Keratinocyte (primary cell): ENCODE data around the gene PRSS12. TPM values are rescaled to one million over a fixed set of nuclear protein-coding genes. Genes with fewer than 3 reads are reported as not detected.

ENCODE experiments used
- DNase-seq: peaks from one replicate; pipeline ENCODE4 v3.0.0-alpha.2; 2011; ENCODE audit warnings: low read depth, missing footprints, low spot score
- FAIRE-seq: peaks from 2 replicates; lab custom pipeline; 2011; peaks lifted over from hg19 to GRCh38; lab: Jason Lieb, UNC
- H2AFZ ChIP-seq: 2 replicates; pipeline ENCODE4 v1.6.0; 2012; ENCODE audit warnings: low read length, control low read depth, inconsistent platforms; ENCODE audit not compliant: control insufficient read depth
- H3K27ac ChIP-seq: 2 replicates; pipeline ENCODE4 v1.5.1; 2011; ENCODE audit warnings: low read length; ENCODE audit not compliant: control insufficient read depth, insufficient read depth
- H3K27me3 ChIP-seq: 3 replicates; pipeline ENCODE4 v1.6.0; 2011; ENCODE audit warnings: low read length; ENCODE audit not compliant: control insufficient read depth, insufficient read depth; ENCODE audit errors: extremely low read depth
- H3K36me3 ChIP-seq, 2 experiments: 2 replicates in 1 of 2; 3 replicates in 1 of 2; pipeline ENCODE4 v1.5.1; 2011; ENCODE audit warnings: low read length in 2 of 2, mild to moderate bottlenecking in 1 of 2; ENCODE audit not compliant: control insufficient read depth in 2 of 2, insufficient read depth in 2 of 2; ENCODE audit errors: extremely low read depth in 1 of 2
- H3K4me1 ChIP-seq: 3 replicates; pipeline ENCODE4 v1.5.1; 2011; ENCODE audit warnings: low read length; ENCODE audit not compliant: control insufficient read depth, insufficient read depth; ENCODE audit errors: extremely low read depth
- H3K4me2 ChIP-seq: 3 replicates; pipeline ENCODE4 v1.6.0; 2011; ENCODE audit warnings: low read depth, low read length; ENCODE audit not compliant: control insufficient read depth, insufficient read depth; ENCODE audit errors: extremely low read depth
- H3K4me3 ChIP-seq, 3 experiments: fragments of 200-600 bp in 1 of 3; sonication (generic) in 1 of 3; 2 replicates in 2 of 3; 3 replicates in 1 of 3; pipeline ENCODE4 v1.5.1; 2011 to 2016; ENCODE audit warnings: low read length in 3 of 3, mild to moderate bottlenecking in 3 of 3, control low read depth in 2 of 3, inconsistent platforms in 1 of 3, low read depth in 1 of 3, mixed read lengths in 1 of 3, mixed run types in 1 of 3, moderate library complexity in 1 of 3; ENCODE audit not compliant: control insufficient read depth in 2 of 3, insufficient read depth in 2 of 3; ENCODE audit errors: extremely low read depth in 1 of 3
- H3K79me2 ChIP-seq: 2 replicates; pipeline ENCODE4 v1.6.0; 2012; ENCODE audit warnings: low read length; ENCODE audit not compliant: control insufficient read depth, insufficient read depth
- H3K9ac ChIP-seq: 3 replicates; pipeline ENCODE4 v1.6.0; 2011; ENCODE audit warnings: low read length; ENCODE audit not compliant: control insufficient read depth, insufficient read depth; ENCODE audit errors: extremely low read depth
- H3K9me1 ChIP-seq: 3 replicates; pipeline ENCODE4 v1.6.0; 2011; ENCODE audit warnings: low read length; ENCODE audit not compliant: control insufficient read depth, insufficient read depth; ENCODE audit errors: extremely low read depth
- H3K9me3 ChIP-seq: 2 replicates; pipeline ENCODE4 v1.5.1; 2012; ENCODE audit warnings: low read depth, low read length; ENCODE audit not compliant: control insufficient read depth
- H4K20me1 ChIP-seq: 3 replicates; pipeline ENCODE4 v1.6.0; 2011; ENCODE audit warnings: low read length; ENCODE audit not compliant: control insufficient read depth, insufficient read depth; ENCODE audit errors: extremely low read depth
- EZH2 ChIP-seq: IDR thresholded peaks from one replicate; pipeline ENCODE4 v1.6.1; 2012; ENCODE audit warnings: inconsistent platforms, mild to moderate bottlenecking, low read length, moderate library complexity
- dilution Hi-C: fragments of 300-500 bp; cut with MboI; formaldehyde crosslinking; loops from one replicate; pipeline ENCODE4 v1.7.0; 2020; ENCODE audit warnings: low sequenced_read_pairs; ENCODE audit not compliant: extremely low pct_ligation_motif_present
- polyA plus RNA-seq, 5 experiments: library from polyadenylated mRNA; depleted of rRNA in 3 of 5; stranded (reverse) in 3 of 5; stranded (forward) in 1 of 5; unstranded in 1 of 5; fragments of >200 nt; gene quantifications; 1 replicate in 1 of 5; 2 replicates in 3 of 5; 3 replicates in 1 of 5; pipeline versions ENCODE4 v1.2.1 to v1.2.3, GENCODE V29; 2011 to 2012; ENCODE audit warnings: missing spikeins in 2 of 5, low read depth in 1 of 5, low replicate concordance in 1 of 5
- TF ChIP-seq, protein P1 (sequence below), 3 experiments: IDR thresholded peaks in 1 of 3; conservative IDR thresholded peaks in 1 of 3; optimal IDR thresholded peaks in 1 of 3; 2 replicates in 2 of 3; 3 replicates in 1 of 3; pipeline versions ENCODE3 to v1.5.1; 2011; ENCODE audit warnings: low read length in 3 of 3, mild to moderate bottlenecking in 3 of 3, moderate library complexity in 2 of 3, control low read depth in 1 of 3, inconsistent platforms in 1 of 3; ENCODE audit not compliant: insufficient read depth in 2 of 3; ENCODE audit errors: extremely low read depth in 1 of 3

Gene PRSS12
- polyA plus RNA-seq, 1 donor (not counting 4 experiments of a cell fraction or from before 2014, with no cell fraction given), result 16.6 TPM

DNA sequence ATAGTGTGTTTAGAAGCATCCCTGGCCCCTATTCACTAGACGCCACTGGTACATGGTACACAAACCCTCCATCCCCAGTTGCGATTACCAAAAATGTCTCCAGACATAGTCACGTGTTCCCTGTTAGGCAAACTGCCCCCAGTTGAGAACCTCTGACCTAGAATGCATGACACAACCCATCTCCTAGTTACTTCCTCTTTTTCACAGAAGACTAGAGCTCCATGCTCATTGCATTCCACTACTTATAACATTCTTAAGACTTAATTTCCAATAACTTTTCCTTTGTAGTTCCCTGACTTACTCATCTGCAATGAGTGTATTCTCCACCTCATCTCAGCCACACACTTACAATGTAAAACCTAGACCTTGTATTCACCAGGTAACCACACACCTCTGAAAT lies 68.6 kb downstream of the PRSS12 start:
- H4K20me1 ChIP-seq, result no peaks in the 10 kb centered on the region
- dilution Hi-C loops, result no loop called here
- H2AFZ ChIP-seq, result no peak overlapping the region
- no peaks in the 10 kb centered on the region for H3K9me3 ChIP-seq
- H3K27ac ChIP-seq, result peak overlapping the region; percentile 30
- H3K4me1 ChIP-seq, result peaks cover 53% of the 10 kb centered on the region
- no peak overlapping the region for H3K4me3 ChIP-seq
- no peaks in the 10 kb centered on the region for H3K27me3 ChIP-seq
- H3K4me2 ChIP-seq, result no peak overlapping the region
- FAIRE-seq (peak; percentile 82), DNase-seq (no peak)
- no peak overlapping the region for H3K9ac ChIP-seq
- peaks cover 9% of the 10 kb centered on the region for H3K79me2 ChIP-seq
- H3K9me1 ChIP-seq, result no peaks in the 10 kb centered on the region
- no peak for TF ChIP-seq EZH2
- TF ChIP-seq, protein P1, sequence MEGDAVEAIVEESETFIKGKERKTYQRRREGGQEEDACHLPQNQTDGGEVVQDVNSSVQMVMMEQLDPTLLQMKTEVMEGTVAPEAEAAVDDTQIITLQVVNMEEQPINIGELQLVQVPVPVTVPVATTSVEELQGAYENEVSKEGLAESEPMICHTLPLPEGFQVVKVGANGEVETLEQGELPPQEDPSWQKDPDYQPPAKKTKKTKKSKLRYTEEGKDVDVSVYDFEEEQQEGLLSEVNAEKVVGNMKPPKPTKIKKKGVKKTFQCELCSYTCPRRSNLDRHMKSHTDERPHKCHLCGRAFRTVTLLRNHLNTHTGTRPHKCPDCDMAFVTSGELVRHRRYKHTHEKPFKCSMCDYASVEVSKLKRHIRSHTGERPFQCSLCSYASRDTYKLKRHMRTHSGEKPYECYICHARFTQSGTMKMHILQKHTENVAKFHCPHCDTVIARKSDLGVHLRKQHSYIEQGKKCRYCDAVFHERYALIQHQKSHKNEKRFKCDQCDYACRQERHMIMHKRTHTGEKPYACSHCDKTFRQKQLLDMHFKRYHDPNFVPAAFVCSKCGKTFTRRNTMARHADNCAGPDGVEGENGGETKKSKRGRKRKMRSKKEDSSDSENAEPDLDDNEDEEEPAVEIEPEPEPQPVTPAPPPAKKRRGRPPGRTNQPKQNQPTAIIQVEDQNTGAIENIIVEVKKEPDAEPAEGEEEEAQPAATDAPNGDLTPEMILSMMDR (optimal IDR thresholded peaks at IDR 0.05 in 1 of 3, IDR thresholded peaks at IDR 0.05 in 1 of 3, conservative IDR thresholded peaks at IDR 0.05 in 1 of 3; ENCODE audit: extremely low read depth in 1 of 3, insufficient read depth in 2 of 3, low read length in 3 of 3), result no peak
- peaks cover 2 to 14% of the 10 kb centered on the region in 2 experiments for H3K36me3 ChIP-seq

DNA sequence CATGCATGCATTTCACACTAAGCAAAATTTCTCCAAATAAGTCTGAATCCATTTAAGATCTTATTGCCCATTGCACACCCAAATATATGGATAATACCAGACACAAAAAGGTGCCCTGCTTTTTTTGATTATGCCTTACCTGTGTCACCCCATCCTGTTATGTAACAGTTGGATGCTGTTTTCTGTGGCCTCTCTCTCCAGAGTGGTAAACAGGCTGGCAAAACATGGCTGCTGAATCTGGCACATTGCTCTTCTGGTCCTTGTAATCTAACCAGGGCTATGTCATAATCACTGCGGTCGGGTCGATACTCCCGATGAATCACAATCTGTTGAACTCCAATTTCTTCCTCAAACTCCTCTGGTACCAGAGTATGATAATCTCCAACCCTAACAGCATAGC lies 70.1 kb downstream of the PRSS12 start:
- no peak overlapping the region for H3K4me2 ChIP-seq
- peak; percentile 76 for FAIRE-seq
- H3K4me1 ChIP-seq, result peaks cover 46% of the 10 kb centered on the region

More for the DNA sequence above, 70.1 kb downstream of the PRSS12 start:
- peaks cover 2 to 19% of the 10 kb centered on the region in 2 experiments for H3K36me3 ChIP-seq
- no peaks in the 10 kb centered on the region for H3K9me3 ChIP-seq
- no peak for DNase-seq
- dilution Hi-C loops, result no loop called here
- H3K27ac ChIP-seq, result peak overlapping the region; percentile 4
- H3K27me3 ChIP-seq, result no peaks in the 10 kb centered on the region
- no peak overlapping the region for H3K4me3 ChIP-seq
- H3K79me2 ChIP-seq, result peaks cover 15% of the 10 kb centered on the region
- no peak overlapping the region for H2AFZ ChIP-seq
- TF ChIP-seq EZH2, result no peak
- TF ChIP-seq, protein P1 (optimal IDR thresholded peaks at IDR 0.05 in 1 of 3, IDR thresholded peaks at IDR 0.05 in 1 of 3, conservative IDR thresholded peaks at IDR 0.05 in 1 of 3; ENCODE audit: extremely low read depth in 1 of 3, insufficient read depth in 2 of 3, low read length in 3 of 3), result no peak
- H4K20me1 ChIP-seq, result no peaks in the 10 kb centered on the region
- H3K9me1 ChIP-seq, result no peaks in the 10 kb centered on the region
- no peak overlapping the region for H3K9ac ChIP-seq
